K562 (cell line): Measurements from ENCODE around the gene CST9L. TPM values are rescaled to one million over a fixed set of nuclear protein-coding genes. Genes with fewer than 3 reads are reported as not detected.

ENCODE experiments used
- ATAC-seq: fragments of 200-7000 bp; cut with Tn5 transposase; 3 replicates; pipeline ENCODE4 v1.9.1; 2020; ENCODE audit warnings: moderate library complexity
- BruUV-seq: library from RNA; stranded (reverse); fragments of 400-500 nt; replicated peaks from 2 replicates; lab custom pipeline; 2021; lab: Mats Ljungman, UMichigan
- CTCF ChIA-PET: fragments of 300-600 bp; formaldehyde crosslinking; extraction: SDS; loops from one replicate; lab custom pipeline; 2021; ENCODE audit warnings: low intra/inter-chr PET ratio; lab: Yijun Ruan, JAX
- POLR2A ChIA-PET: fragments of 300-600, 350-650 bp; sonication (Branson Sonifier 250); formaldehyde crosslinking; extraction: SDS; loops from one replicate; lab custom pipeline; 2021; ENCODE audit warnings: antibody characterized with exemption, inconsistent platforms; lab: Yijun Ruan, JAX
- DNase-seq, 4 experiments: peaks; one replicate each; pipeline versions ENCODE4 v3.0.0 to v3.0.0-alpha.2; 2011 to 2018; ENCODE audit warnings: low spot score in 3 of 4, mixed read lengths in 3 of 4; ENCODE audit errors: extremely low read depth in 1 of 4
- FAIRE-seq: peaks from 2 replicates; lab custom pipeline; 2011; peaks lifted over from hg19 to GRCh38; lab: Jason Lieb, UNC
- H2AFZ ChIP-seq: 2 replicates; pipeline ENCODE4 v1.6.0; 2011; ENCODE audit warnings: low read depth, low read length, control low read depth, inconsistent platforms
- H3K27ac ChIP-seq: fragments of 200-600 bp; 3 replicates; pipeline ENCODE4 v1.8.0; 2011; ENCODE audit warnings: low read depth, mild to moderate bottlenecking, control low read depth, inconsistent platforms, low read length, moderate library complexity, mixed read lengths; ENCODE audit errors: extremely low read depth
- H3K27me3 ChIP-seq, 2 experiments: fragments of 300-600 bp in 1 of 2; 2 replicates in 1 of 2; 3 replicates in 1 of 2; pipeline versions ENCODE4 v1.6.0 to v1.8.0; 2011; ENCODE audit warnings: inconsistent platforms in 2 of 2, low read length in 2 of 2, mild to moderate bottlenecking in 1 of 2, mixed read lengths in 1 of 2, moderate library complexity in 1 of 2; ENCODE audit not compliant: control insufficient read depth in 2 of 2, insufficient read depth in 2 of 2
- H3K36me3 ChIP-seq: fragments of 300-600 bp; 3 replicates; pipeline ENCODE4 v1.8.0; 2011; ENCODE audit warnings: mild to moderate bottlenecking, low read length, inconsistent platforms; ENCODE audit not compliant: control insufficient read depth, insufficient read depth
- H3K4me1 ChIP-seq, 2 experiments: fragments of 200-600 bp in 1 of 2; replicated peaks in 1 of 2; 2 replicates in 1 of 2; 3 replicates in 1 of 2; pipeline versions ENCODE4 v1.5.1 to v1.8.0; 2011; ENCODE audit warnings: inconsistent platforms in 2 of 2, low read length in 2 of 2, mild to moderate bottlenecking in 1 of 2, mixed read lengths in 1 of 2, moderate library complexity in 1 of 2; ENCODE audit not compliant: control insufficient read depth in 2 of 2, insufficient read depth in 2 of 2
- H3K4me2 ChIP-seq: 2 replicates; pipeline ENCODE4 v1.6.1; 2011; ENCODE audit warnings: low read length, control low read depth, inconsistent platforms, mixed read lengths; ENCODE audit not compliant: insufficient read depth
- H3K4me3 ChIP-seq: fragments of 200-600 bp; sonication (generic), shearing (Covaris generic); 2 replicates; pipeline ENCODE4 v1.5.1; 2016; ENCODE audit warnings: control low read depth, inconsistent platforms
- H3K79me2 ChIP-seq: fragments of 200-600 bp; 3 replicates; pipeline ENCODE4 v1.8.0; 2011; ENCODE audit warnings: low read length, inconsistent platforms; ENCODE audit not compliant: control insufficient read depth, insufficient read depth
- H3K9ac ChIP-seq, 2 experiments: 2 replicates each; pipeline versions ENCODE4 v1.6.0 to v1.6.1; 2011; ENCODE audit warnings: low read depth in 2 of 2, low read length in 2 of 2, control low read depth in 1 of 2, inconsistent platforms in 1 of 2, mild to moderate bottlenecking in 1 of 2, mixed read lengths in 1 of 2; ENCODE audit not compliant: insufficient read depth in 1 of 2
- H3K9me1 ChIP-seq: one replicate; pipeline ENCODE4 v1.6.0; 2011; ENCODE audit warnings: inconsistent platforms, mild to moderate bottlenecking, low read length, moderate library complexity; ENCODE audit not compliant: control insufficient read depth, insufficient read depth
- H3K9me3 ChIP-seq: replicated peaks from 2 replicates; pipeline ENCODE4 v1.5.1; 2011; ENCODE audit warnings: low read depth, low read length, inconsistent platforms; ENCODE audit not compliant: control insufficient read depth, insufficient read depth
- H4K20me1 ChIP-seq: replicated peaks from 2 replicates; pipeline ENCODE4 v1.6.1; 2011; ENCODE audit warnings: low read length, inconsistent platforms, mixed read lengths; ENCODE audit not compliant: control insufficient read depth, insufficient read depth
- GMEB1 ChIP-seq: fragments of 250-450 bp; sonication (Bioruptor Pico); IDR thresholded peaks from 2 replicates; pipeline ENCODE4 v1.4.0; 2020; ENCODE audit warnings: mild to moderate bottlenecking
- MTA3 ChIP-seq: fragments of 450-650 bp; formaldehyde crosslinking; IDR thresholded peaks from 2 replicates; pipeline ENCODE4 v1.6.1; 2017; ENCODE audit warnings: mild to moderate bottlenecking, borderline replicate concordance
- ZNF395 ChIP-seq: fragments of 200-800 bp; sonication (Bioruptor generic); IDR thresholded peaks from 2 replicates; pipeline ENCODE4 v1.6.1; 2017; ENCODE audit warnings: missing genetic modification characterization, missing compliant biosample characterization
- ZNF507 ChIP-seq: conservative IDR thresholded peaks from 2 replicates; pipeline ENCODE4 v1.6.1; 2017; ENCODE audit warnings: missing genetic modification characterization, missing compliant biosample characterization
- in situ Hi-C: fragments of 300-500 bp; cut with MboI; formaldehyde crosslinking; loops from 4 replicates; pipeline ENCODE4 v1.15.0; 2018; ENCODE audit warnings: inconsistent platforms, mixed read lengths
- intact Hi-C: fragments of 100-400 bp; cut with micrococcal nuclease; formaldehyde crosslinking; loops from 2 replicates; pipeline ENCODE4 v1.14.2; 2022
- polyA plus RNA-seq, 8 experiments: library from polyadenylated mRNA; depleted of rRNA in 4 of 8; stranded (reverse) in 5 of 8; unstranded in 3 of 8; fragments of >200 nt; fragmentation: Nextera tagmentation in 2 of 8; fragmentation: Illumina TruSeq in 1 of 8; extraction: Ambion mirVana in 2 of 8; extraction: Trizol in 1 of 8; gene quantifications; 2 replicates each; pipeline versions ENCODE4 v1.2.1 to v1.2.3, GENCODE V29; 2011 to 2014; ENCODE audit warnings: inconsistent platforms in 1 of 8, missing spikeins in 1 of 8
- total RNA-seq, 7 experiments: library from RNA; depleted of rRNA in 6 of 7; stranded (reverse); fragments of >200 nt in 6 of 7; fragmentation: Illumina TruSeq in 2 of 7; extraction: Trizol in 2 of 7; gene quantifications; 2 replicates each; pipeline versions ENCODE4 v1.2.1 to v1.2.3, GENCODE V29; 2011 to 2021; ENCODE audit warnings: low replicate concordance in 1 of 7

CST9L gene
- total and polyA plus RNA-seq, 9 of the 15 experiments (the other 6 are each of a cell fraction or from before 2014, with no cell fraction given) = not detected

GRCh38 chr20:23613676-23614075 is 45.4 kb upstream of the CST9L start:
- BruUV-seq = no TSS peak
- peaks cover 0 to 5% of the 10 kb centered on the region in 2 experiments; a peak in 2 of 5 replicates for H3K27me3 ChIP-seq
- ChIA-PET CTCF (no interaction called here), POLR2A (interaction anchor here (1.0 kb wide), 1 partner anchor 9 kb away, joined by 4 read pairs; no protein-coding TSS in a partner anchor)
- TF ChIP-seq MTA3 (no peak), ZNF507 (tag) (no peak), ZNF395 (CRISPR knock-in tag) (no peak), GMEB1 (CRISPR knock-in tag) (no peak)
- no peaks in the 10 kb centered on the region for H3K36me3 ChIP-seq
- no peaks in the 10 kb centered on the region for H3K9me1 ChIP-seq
- no peak overlapping the region for H3K4me3 ChIP-seq
- no peaks in the 10 kb centered on the region for H3K79me2 ChIP-seq
- H4K20me1 ChIP-seq = no peaks in the 10 kb centered on the region
- in situ Hi-C loops = loop anchor here (10.0 kb wide), 1 partner anchor 179 kb away; the partner anchor contains the start of gene CSTL1
- intact Hi-C loops = no loop called here
- H3K9ac ChIP-seq = no peak overlapping the region
- FAIRE-seq (no peak), DNase-seq (no peak), ATAC-seq (no peak)
- no peaks in the 10 kb centered on the region for H3K4me1 ChIP-seq
- H3K9me3 ChIP-seq = no peaks in the 10 kb centered on the region
- H2AFZ ChIP-seq = no peak overlapping the region
- no peak overlapping the region for H3K4me2 ChIP-seq
- H3K27ac ChIP-seq = no peak overlapping the region
